H1 (cell line): Measurements from ENCODE around the gene EML1.

Source experiments
- EGR1 ChIP-seq: IDR thresholded peaks from 2 replicates; pipeline ENCODE4 v1.6.1; 2011; ENCODE audit warnings: low read depth, low read length, borderline replicate concordance
- FOSL1 ChIP-seq: IDR thresholded peaks from 2 replicates; pipeline ENCODE4 v1.6.1; 2011; ENCODE audit warnings: mild to moderate bottlenecking, low read depth, low read length, moderate library complexity; ENCODE audit not compliant: insufficient read depth
- POLR2A ChIP-seq, 2 experiments: IDR thresholded peaks; 1 replicate in 1 of 2; 2 replicates in 1 of 2; pipeline ENCODE4 v1.6.1; 2011; ENCODE audit warnings: low read depth in 2 of 2, low read length in 2 of 2, mild to moderate bottlenecking in 2 of 2; ENCODE audit errors: control extremely low read depth in 1 of 2
- ZNF274 ChIP-seq: IDR thresholded peaks from 2 replicates; pipeline ENCODE4 v1.7.0; 2012; ENCODE audit warnings: low read length, borderline replicate concordance; ENCODE audit errors: extremely low read depth
- TF ChIP-seq, protein P1 (sequence below), 3 experiments: IDR thresholded peaks; 1 replicate in 2 of 3; 2 replicates in 1 of 3; pipeline versions ENCODE4 v1.5.1 to v1.6.1; 2011; ENCODE audit warnings: low read length in 3 of 3, mild to moderate bottlenecking in 3 of 3, inconsistent platforms in 2 of 3, low read depth in 1 of 3, moderate library complexity in 1 of 3; ENCODE audit not compliant: insufficient read depth in 1 of 3; ENCODE audit errors: control extremely low read depth in 1 of 3
- TF ChIP-seq, protein P2 (sequence below): IDR thresholded peaks from 2 replicates; pipeline ENCODE4 v1.6.1; 2012; ENCODE audit warnings: low read length, inconsistent platforms

DNA sequence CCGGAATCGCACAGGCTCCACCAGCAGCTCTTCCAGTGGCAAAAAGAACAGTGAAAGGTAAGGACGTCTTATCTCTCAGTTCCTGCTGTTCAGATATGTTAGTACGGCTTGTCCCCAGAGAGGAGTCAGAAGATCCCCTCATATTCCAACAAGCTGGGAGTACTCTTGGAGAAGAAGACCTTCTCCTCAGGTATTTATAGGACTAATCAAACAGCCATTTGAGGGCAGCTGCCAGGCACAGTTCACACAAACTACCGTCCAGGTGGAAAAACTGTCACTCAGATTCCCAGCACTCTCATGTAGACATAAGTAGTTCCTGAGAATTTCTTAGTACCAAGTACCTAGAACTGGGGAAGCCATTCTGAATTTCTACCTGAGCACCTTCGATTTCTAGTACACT is 85.3 kb downstream of the EML1 start:
- TF ChIP-seq FOSL1 (no peak), ZNF274 (no peak), EGR1 (no peak), POLR2A (IDR thresholded peaks at IDR 0.05; ENCODE audit: control extremely low read depth in 1 of 2, low read depth in 2 of 2, low read length in 2 of 2) (no peak)
- TF ChIP-seq, protein P1, sequence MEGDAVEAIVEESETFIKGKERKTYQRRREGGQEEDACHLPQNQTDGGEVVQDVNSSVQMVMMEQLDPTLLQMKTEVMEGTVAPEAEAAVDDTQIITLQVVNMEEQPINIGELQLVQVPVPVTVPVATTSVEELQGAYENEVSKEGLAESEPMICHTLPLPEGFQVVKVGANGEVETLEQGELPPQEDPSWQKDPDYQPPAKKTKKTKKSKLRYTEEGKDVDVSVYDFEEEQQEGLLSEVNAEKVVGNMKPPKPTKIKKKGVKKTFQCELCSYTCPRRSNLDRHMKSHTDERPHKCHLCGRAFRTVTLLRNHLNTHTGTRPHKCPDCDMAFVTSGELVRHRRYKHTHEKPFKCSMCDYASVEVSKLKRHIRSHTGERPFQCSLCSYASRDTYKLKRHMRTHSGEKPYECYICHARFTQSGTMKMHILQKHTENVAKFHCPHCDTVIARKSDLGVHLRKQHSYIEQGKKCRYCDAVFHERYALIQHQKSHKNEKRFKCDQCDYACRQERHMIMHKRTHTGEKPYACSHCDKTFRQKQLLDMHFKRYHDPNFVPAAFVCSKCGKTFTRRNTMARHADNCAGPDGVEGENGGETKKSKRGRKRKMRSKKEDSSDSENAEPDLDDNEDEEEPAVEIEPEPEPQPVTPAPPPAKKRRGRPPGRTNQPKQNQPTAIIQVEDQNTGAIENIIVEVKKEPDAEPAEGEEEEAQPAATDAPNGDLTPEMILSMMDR (IDR thresholded peaks at IDR 0.05; ENCODE audit: control extremely low read depth in 1 of 3, insufficient read depth in 1 of 3, low read depth in 1 of 3, low read length in 3 of 3), result no peak
- TF ChIP-seq, protein P2, sequence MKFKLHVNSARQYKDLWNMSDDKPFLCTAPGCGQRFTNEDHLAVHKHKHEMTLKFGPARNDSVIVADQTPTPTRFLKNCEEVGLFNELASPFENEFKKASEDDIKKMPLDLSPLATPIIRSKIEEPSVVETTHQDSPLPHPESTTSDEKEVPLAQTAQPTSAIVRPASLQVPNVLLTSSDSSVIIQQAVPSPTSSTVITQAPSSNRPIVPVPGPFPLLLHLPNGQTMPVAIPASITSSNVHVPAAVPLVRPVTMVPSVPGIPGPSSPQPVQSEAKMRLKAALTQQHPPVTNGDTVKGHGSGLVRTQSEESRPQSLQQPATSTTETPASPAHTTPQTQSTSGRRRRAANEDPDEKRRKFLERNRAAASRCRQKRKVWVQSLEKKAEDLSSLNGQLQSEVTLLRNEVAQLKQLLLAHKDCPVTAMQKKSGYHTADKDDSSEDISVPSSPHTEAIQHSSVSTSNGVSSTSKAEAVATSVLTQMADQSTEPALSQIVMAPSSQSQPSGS, result no peak
